GM23248 (cell line): ENCODE measurements around the gene GSG1L.

ENCODE experiments used
- EZH2 ChIP-seq: fragments of 200-600 bp; sonication (generic); IDR thresholded peaks from 2 replicates; pipeline ENCODE4 v1.6.1; 2018; ENCODE audit warnings: antibody characterized with exemption, mild to moderate bottlenecking; ENCODE audit not compliant: insufficient read depth, poor library complexity, severe bottlenecking
- EZH2phosphoT487 ChIP-seq: fragments of 200-600 bp; sonication (generic); IDR thresholded peaks from 2 replicates; pipeline ENCODE4 v1.6.1; 2018; ENCODE audit warnings: antibody characterized with exemption, moderate library complexity, mild to moderate bottlenecking, low read depth; ENCODE audit not compliant: insufficient read depth

- TF ChIP-seq EZH2phosphoT487 (no peak), EZH2 (no peak)
Measured at GRCh38 chr16:27786221-27786922, 277.1 kb downstream of the GSG1L start.
